OCI-LY3 (cell line): ENCODE measurements around the gene MATCAP1.

Experiments
- EZH2phosphoT487 ChIP-seq: fragments of 200-600 bp; shearing (Covaris generic); IDR thresholded peaks from 2 replicates; pipeline ENCODE4 v1.6.1; 2018; ENCODE audit warnings: antibody characterized with exemption, mixed run types, low read depth
- TF ChIP-seq, protein P1 (sequence below): fragments of 200-600, 300-600 bp; sonication (generic); IDR thresholded peaks from 2 replicates; pipeline ENCODE4 v1.5.1; 2014; ENCODE audit warnings: antibody characterized with exemption, low read length, low read depth

GRCh38 chr16:67199808-67200198 is 16.0 kb upstream of the MATCAP1 start:
- TF ChIP-seq, protein P1, sequence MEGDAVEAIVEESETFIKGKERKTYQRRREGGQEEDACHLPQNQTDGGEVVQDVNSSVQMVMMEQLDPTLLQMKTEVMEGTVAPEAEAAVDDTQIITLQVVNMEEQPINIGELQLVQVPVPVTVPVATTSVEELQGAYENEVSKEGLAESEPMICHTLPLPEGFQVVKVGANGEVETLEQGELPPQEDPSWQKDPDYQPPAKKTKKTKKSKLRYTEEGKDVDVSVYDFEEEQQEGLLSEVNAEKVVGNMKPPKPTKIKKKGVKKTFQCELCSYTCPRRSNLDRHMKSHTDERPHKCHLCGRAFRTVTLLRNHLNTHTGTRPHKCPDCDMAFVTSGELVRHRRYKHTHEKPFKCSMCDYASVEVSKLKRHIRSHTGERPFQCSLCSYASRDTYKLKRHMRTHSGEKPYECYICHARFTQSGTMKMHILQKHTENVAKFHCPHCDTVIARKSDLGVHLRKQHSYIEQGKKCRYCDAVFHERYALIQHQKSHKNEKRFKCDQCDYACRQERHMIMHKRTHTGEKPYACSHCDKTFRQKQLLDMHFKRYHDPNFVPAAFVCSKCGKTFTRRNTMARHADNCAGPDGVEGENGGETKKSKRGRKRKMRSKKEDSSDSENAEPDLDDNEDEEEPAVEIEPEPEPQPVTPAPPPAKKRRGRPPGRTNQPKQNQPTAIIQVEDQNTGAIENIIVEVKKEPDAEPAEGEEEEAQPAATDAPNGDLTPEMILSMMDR = no peak
- no peak for TF ChIP-seq EZH2phosphoT487
